ENCODE data around the gene ARHGAP10.
"Not testable (repeated sequence)": the region's sequence is repeated elsewhere in the genome, so short reads cannot be mapped to it uniquely, and the experiment has no call there.

The ARHGAP10 gene

GRCh38 chr4:147851135-147851534 is 119.2 kb downstream of the ARHGAP10 start:
- DNase-seq (ENCODE audit: low read depth): no peak

DNA sequence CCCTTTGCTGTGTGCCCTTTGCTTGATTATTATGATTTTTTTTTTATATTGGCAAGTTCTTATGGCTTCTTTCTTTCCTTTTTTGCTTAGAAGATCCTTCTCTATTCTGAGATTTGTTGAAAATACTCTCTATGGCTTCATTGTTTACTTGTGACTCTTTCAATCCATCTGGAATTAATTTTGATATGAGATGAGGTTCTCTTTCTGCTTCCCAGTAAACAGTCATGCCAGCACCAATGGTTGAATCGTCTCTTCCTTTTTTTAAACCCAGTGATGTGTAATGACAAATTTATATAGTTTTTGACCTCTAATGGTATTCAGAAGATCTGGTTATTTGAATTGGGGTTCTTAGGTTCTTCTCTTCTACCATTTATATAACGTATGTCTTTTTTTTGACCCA is 121.8 kb downstream of the ARHGAP10 start:
- no peak for DNase-seq (ENCODE audit: low read depth)

- DNase-seq (ENCODE audit: low read depth): no peak
Measured at GRCh38 chr4:147854154-147854553, 122.3 kb downstream of the ARHGAP10 start.

GRCh38 chr4:147855571-147856009 is 123.7 kb downstream of the ARHGAP10 start:
- DNase-seq (ENCODE audit: low read depth): no peak

DNA sequence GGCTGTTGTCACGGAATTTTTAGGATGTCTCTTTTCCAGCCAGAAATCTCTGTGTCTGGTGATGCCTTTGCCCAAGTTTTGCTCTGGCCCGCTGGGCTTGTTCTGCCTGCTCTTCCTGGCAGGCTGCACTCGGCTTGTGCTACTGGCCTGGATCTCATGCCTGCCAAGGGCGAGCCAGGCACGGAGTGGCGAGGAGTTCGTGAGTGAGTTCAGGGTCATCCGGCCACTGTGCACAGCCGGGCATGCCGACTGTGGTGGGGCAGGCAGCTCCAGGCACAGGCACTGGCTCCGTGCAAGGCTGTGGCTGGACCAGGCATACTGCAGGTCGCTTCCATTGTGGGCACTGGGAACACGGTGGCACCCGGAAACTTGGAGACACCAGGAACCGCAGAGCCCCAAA is 129.1 kb downstream of the ARHGAP10 start:
- no peak for DNase-seq (ENCODE audit: low read depth)

GRCh38 chr4:147862043-147862692 is 130.3 kb downstream of the ARHGAP10 start:
- DNase-seq (ENCODE audit: low read depth): no peak

DNA sequence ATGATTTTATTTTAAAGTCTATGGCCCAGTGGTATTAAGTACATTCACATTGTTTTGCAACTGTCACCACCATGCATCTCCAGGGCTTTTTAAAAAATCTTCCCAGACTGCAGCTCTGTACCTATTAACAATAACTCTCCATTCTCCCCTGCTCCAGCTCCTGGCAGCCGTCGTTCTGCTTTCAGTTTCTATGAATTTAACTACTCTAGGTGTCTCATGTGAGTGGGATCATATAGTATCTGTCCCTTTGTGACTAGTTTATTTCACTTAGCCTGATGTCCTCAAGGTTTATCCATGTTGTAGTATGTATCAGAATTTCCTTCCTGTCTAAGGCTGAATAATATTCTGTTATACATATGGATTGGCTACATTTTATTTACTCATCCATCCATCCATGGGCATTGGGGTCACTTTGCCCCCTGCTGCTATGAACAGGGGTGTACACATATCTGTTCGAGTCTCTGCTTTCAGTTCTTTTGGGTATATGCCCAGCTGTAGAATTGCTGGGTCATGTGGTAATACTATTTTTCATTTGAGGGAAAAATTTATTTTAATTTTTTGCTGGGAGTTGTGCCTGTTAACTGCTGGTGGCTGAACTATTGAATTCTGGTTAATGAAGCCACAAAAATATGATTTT is 131.3 kb downstream of the ARHGAP10 start:
- no peak for DNase-seq (ENCODE audit: low read depth)

GRCh38 chr4:147863808-147864472 is 132.1 kb downstream of the ARHGAP10 start:
- DNase-seq (ENCODE audit: low read depth): no peak

DNA sequence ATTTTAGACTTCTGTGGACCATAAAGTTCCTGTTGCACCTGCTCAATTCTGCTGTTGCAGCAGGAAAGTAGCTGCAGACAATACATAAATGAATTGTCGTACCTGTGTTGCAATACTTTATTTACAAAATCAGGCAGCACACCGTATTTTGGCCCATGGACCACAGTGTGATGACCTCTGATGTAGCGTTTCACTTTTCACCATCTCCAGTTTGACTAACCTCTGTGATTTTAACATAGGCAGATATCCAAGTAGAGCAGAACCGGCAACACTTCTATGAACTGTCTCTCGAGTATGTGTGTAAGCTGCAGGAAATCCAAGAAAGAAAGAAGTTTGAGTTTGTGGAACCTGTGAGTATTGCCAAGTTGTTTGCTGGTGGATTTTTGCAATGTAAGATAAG is 132.7 kb downstream of the ARHGAP10 start:
- DNase-seq (ENCODE audit: low read depth): no peak

DNA sequence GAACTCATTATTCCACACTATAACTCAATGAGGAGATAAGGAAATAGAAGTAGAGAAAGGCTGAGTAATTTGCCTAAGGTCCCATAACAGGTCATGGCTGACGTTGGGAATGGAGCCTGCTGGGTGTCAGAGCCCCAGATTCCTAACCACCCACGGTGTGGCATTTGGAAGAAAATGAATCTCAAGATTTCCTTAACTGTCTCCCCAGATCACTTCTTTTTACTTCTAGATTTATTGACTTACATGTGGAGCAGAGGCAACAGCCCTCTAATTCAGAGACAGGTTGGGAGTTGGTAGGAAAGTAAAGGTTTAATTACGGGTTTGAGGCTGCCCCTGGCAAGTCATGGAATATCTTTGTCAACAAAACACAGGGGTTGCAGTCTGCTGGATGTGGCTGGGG is 134.0 kb downstream of the ARHGAP10 start:
- no peak for DNase-seq (ENCODE audit: low read depth)

- DNase-seq (ENCODE audit: low read depth): peak; percentile 90
Measured at GRCh38 chr4:147866532-147867271, 134.8 kb downstream of the ARHGAP10 start.

GRCh38 chr4:147874109-147874508 is 142.2 kb downstream of the ARHGAP10 start:
- no peak for DNase-seq (ENCODE audit: low read depth)

- no peak for DNase-seq (ENCODE audit: low read depth)
Measured at GRCh38 chr4:147877308-147877771, 145.5 kb downstream of the ARHGAP10 start.

DNA sequence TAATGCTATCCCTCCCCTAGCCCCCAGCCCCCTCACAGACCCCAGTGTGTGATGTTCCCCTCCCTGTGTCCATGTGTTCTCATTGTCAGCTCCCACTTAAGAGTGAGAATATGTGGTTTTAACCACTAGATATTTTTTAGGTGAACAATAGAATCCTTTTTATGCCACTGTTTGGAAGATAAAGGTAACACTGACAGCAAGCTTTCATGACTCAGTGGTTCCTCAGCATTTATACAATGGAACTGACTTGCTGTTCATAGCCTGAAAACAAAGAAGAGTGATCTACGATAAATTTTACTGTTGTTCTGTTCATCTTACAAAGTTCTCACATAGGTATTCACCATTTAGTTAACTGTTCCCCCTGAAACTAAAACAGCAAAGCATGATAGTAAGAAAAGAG is 147.8 kb downstream of the ARHGAP10 start:
- no peak for DNase-seq (ENCODE audit: low read depth)

- no peak for DNase-seq (ENCODE audit: low read depth)
Measured at GRCh38 chr4:147880511-147880910, 148.6 kb downstream of the ARHGAP10 start.

GRCh38 chr4:147884536-147884935 is 152.6 kb downstream of the ARHGAP10 start:
- DNase-seq (ENCODE audit: low read depth): no peak

GRCh38 chr4:147885216-147885615 is 153.3 kb downstream of the ARHGAP10 start:
- DNase-seq (ENCODE audit: low read depth): not testable (repeated sequence)

GRCh38 chr4:147891476-147892115 is 159.7 kb downstream of the ARHGAP10 start:
- DNase-seq (ENCODE audit: low read depth): no peak

- no peak for DNase-seq (ENCODE audit: low read depth)
Measured at GRCh38 chr4:147899512-147899911, 167.6 kb downstream of the ARHGAP10 start.

DNA sequence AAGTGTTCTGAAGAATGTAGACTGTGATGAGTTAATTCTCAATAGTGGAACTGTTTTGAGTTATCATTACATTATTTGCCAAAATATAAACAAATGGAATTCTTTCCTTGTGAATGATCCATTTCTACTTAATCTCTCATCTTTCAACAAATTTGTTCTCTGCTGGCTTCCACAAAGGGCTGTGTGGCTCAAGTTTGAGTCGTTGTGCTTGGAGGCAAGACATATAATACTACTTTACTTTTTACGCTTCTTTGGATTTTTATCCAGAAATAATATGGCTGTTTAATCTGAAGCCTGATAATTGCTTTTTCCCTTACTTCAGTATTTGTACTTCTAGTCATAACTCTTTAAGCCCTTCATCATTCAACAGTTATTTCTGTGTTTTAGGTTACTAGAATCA is 169.5 kb downstream of the ARHGAP10 start:
- no peak for DNase-seq (ENCODE audit: low read depth)

- DNase-seq (ENCODE audit: low read depth): no peak
Measured at GRCh38 chr4:147901916-147902315, 170.0 kb downstream of the ARHGAP10 start.

DNA sequence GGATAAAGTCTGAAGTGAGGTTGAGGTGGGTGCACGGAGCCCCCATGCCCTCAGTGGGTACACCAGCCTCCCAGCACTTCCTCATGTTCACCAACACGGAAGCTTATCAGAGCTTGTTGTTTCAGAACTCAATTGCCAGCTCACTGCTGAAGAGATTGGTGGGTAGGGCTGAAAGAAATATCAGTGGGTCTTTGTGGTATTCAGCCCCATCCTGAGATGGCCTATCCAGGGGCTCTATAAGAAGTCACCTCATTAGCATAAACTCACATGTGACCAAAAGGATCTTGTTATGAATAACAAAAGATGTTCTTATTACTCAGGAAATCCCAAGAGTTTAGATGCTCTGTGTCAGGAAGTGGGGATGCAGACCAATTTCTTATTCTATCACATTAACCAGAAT is 177.3 kb downstream of the ARHGAP10 start:
- no peak for DNase-seq (ENCODE audit: low read depth)
